Endothelial cell of umbilical vein (primary cell): ENCODE measurements around the gene RNMT. TPM values are rescaled to one million over a fixed set of nuclear protein-coding genes. Genes with fewer than 3 reads are reported as not detected.

ENCODE experiments used
- BruUV-seq: library from RNA; stranded (reverse); fragments of 400-500 nt; replicated peaks from 2 replicates; lab custom pipeline; 2021; lab: Mats Ljungman, UMichigan
- CTCF ChIA-PET: fragments of 300-600, 350-600 bp; sonication (Branson Sonifier 250); formaldehyde crosslinking; loops from one replicate; lab custom pipeline; 2021; ENCODE audit warnings: antibody characterized with exemption, inconsistent platforms; lab: Charles Lee
- POLR2A ChIA-PET: fragments of 300-600, 350-600 bp; sonication (Branson Sonifier 250); formaldehyde crosslinking; loops from one replicate; lab custom pipeline; 2021; ENCODE audit warnings: antibody characterized with exemption, inconsistent platforms; lab: Charles Lee
- DNase-seq: peaks from one replicate; pipeline ENCODE4 v3.0.0-alpha.2; 2011; ENCODE audit warnings: low read depth, low spot score
- FAIRE-seq: peaks from 2 replicates; lab custom pipeline; 2011; peaks lifted over from hg19 to GRCh38; lab: Jason Lieb, UNC
- H2AFZ ChIP-seq: 2 replicates; pipeline ENCODE4 v1.6.0; 2012; ENCODE audit warnings: low read depth, low read length, control low read depth, inconsistent platforms
- H3K27ac ChIP-seq: 2 replicates; pipeline ENCODE4 v1.5.1; 2011; ENCODE audit warnings: low read depth, mild to moderate bottlenecking, control low read depth, low read length, moderate library complexity; ENCODE audit not compliant: insufficient read depth
- H3K27me3 ChIP-seq, 2 experiments: 2 replicates each; pipeline versions ENCODE4 v1.6.0 to v1.6.1; 2011; ENCODE audit warnings: low read length in 2 of 2, mixed read lengths in 1 of 2; ENCODE audit not compliant: control insufficient read depth in 2 of 2, insufficient read depth in 2 of 2
- H3K36me3 ChIP-seq, 2 experiments: 2 replicates in 1 of 2; 3 replicates in 1 of 2; pipeline ENCODE4 v1.5.1; 2011; ENCODE audit warnings: low read length in 2 of 2, mild to moderate bottlenecking in 1 of 2, moderate library complexity in 1 of 2; ENCODE audit not compliant: control insufficient read depth in 2 of 2, insufficient read depth in 2 of 2; ENCODE audit errors: extremely low read depth in 1 of 2
- H3K4me1 ChIP-seq: 3 replicates; pipeline ENCODE4 v1.5.1; 2011; ENCODE audit warnings: mild to moderate bottlenecking, low read length; ENCODE audit not compliant: control insufficient read depth, insufficient read depth; ENCODE audit errors: extremely low read depth
- H3K4me2 ChIP-seq: 2 replicates; pipeline ENCODE4 v1.6.1; 2011; ENCODE audit warnings: low read length, control low read depth, mixed read lengths; ENCODE audit not compliant: insufficient read depth
- H3K4me3 ChIP-seq, 3 experiments: fragments of 200-600 bp in 1 of 3; sonication (generic), shearing (Covaris generic) in 1 of 3; replicated peaks in 1 of 3; 2 replicates each; pipeline ENCODE4 v1.5.1; 2011 to 2016; ENCODE audit warnings: control low read depth in 3 of 3, low read length in 3 of 3, mild to moderate bottlenecking in 2 of 3, inconsistent platforms in 1 of 3, low read depth in 1 of 3, moderate library complexity in 1 of 3; ENCODE audit not compliant: insufficient read depth in 1 of 3
- H3K79me2 ChIP-seq: 2 replicates; pipeline ENCODE4 v1.6.0; 2012; ENCODE audit warnings: low read length, inconsistent platforms; ENCODE audit not compliant: control insufficient read depth, insufficient read depth
- H3K9ac ChIP-seq: replicated peaks from 2 replicates; pipeline ENCODE3; 2011; ENCODE audit warnings: low read length, control low read depth; ENCODE audit not compliant: insufficient read depth; ENCODE audit errors: extremely low read depth
- H3K9me1 ChIP-seq: replicated peaks from 3 replicates; pipeline ENCODE4 v1.6.0; 2011; ENCODE audit warnings: mild to moderate bottlenecking, low read length; ENCODE audit not compliant: control insufficient read depth, insufficient read depth; ENCODE audit errors: extremely low read depth
- H3K9me3 ChIP-seq: replicated peaks from 2 replicates; pipeline ENCODE4 v1.5.1; 2012; ENCODE audit warnings: low read length, inconsistent platforms; ENCODE audit not compliant: control insufficient read depth, insufficient read depth
- H4K20me1 ChIP-seq: replicated peaks from 2 replicates; pipeline ENCODE3; 2011; ENCODE audit warnings: mild to moderate bottlenecking, low read length; ENCODE audit not compliant: control insufficient read depth, insufficient read depth; ENCODE audit errors: extremely low read depth
- CTCF ChIP-seq, 2 donors: IDR thresholded peaks; 1 replicate in 1 of 2; 2 replicates in 1 of 2; pipeline ENCODE4 v1.5.1; 2011; ENCODE audit warnings: low read length in 2 of 2, mild to moderate bottlenecking in 2 of 2, moderate library complexity in 2 of 2, control low read depth in 1 of 2, inconsistent platforms in 1 of 2, low read depth in 1 of 2; ENCODE audit not compliant: insufficient read depth in 1 of 2; ENCODE audit errors: extremely low read depth in 1 of 2
- EZH2 ChIP-seq: IDR thresholded peaks from 2 replicates; pipeline ENCODE4 v1.6.1; 2012; ENCODE audit warnings: borderline replicate concordance, low read depth, mild to moderate bottlenecking, moderate library complexity, low read length, inconsistent platforms; ENCODE audit not compliant: severe bottlenecking
- FOS ChIP-seq: IDR thresholded peaks from 2 replicates; pipeline ENCODE4 v1.6.1; 2011; ENCODE audit warnings: mild to moderate bottlenecking, low read length, moderate library complexity, borderline replicate concordance; ENCODE audit not compliant: insufficient read depth
- GATA2 ChIP-seq: IDR thresholded peaks from 2 replicates; pipeline ENCODE4 v1.7.0; 2011; ENCODE audit warnings: low read depth, mild to moderate bottlenecking, moderate library complexity, mixed read lengths, low read length; ENCODE audit not compliant: insufficient read length, insufficient read depth
- JUN ChIP-seq: IDR thresholded peaks from 2 replicates; pipeline ENCODE4 v1.6.1; 2011; ENCODE audit warnings: borderline replicate concordance, low read depth; ENCODE audit not compliant: insufficient read length, insufficient read depth
- MAX ChIP-seq: IDR thresholded peaks from 2 replicates; pipeline ENCODE4 v1.6.1; 2011; ENCODE audit not compliant: insufficient read depth, insufficient read length
- MYC ChIP-seq: IDR thresholded peaks from one replicate; pipeline ENCODE4 v1.6.1; 2011; ENCODE audit warnings: mild to moderate bottlenecking, low read depth, low read length
- POLR2A ChIP-seq: IDR thresholded peaks from 2 replicates; pipeline ENCODE4 v1.6.1; 2012; ENCODE audit warnings: low read depth, mild to moderate bottlenecking, control low read depth, low read length
- POLR2AphosphoS5 ChIP-seq: IDR thresholded peaks from 2 replicates; pipeline ENCODE4 v1.6.1; 2012; ENCODE audit warnings: low read depth, mild to moderate bottlenecking, control low read depth, low read length, moderate library complexity; ENCODE audit not compliant: insufficient read depth
- dilution Hi-C: fragments of 300-500 bp; cut with MboI; formaldehyde crosslinking; loops from one replicate; pipeline ENCODE4 v1.15.0; 2019; ENCODE audit warnings: low sequenced_read_pairs; ENCODE audit not compliant: extremely low pct_ligation_motif_present
- intact Hi-C: fragments of 100-400 bp; cut with micrococcal nuclease; formaldehyde crosslinking; loops from one replicate; pipeline ENCODE4 v1.10.0; 2022
- polyA plus RNA-seq, 4 experiments: library from polyadenylated mRNA; depleted of rRNA in 3 of 4; stranded (reverse) in 3 of 4; unstranded in 1 of 4; fragments of >200 nt; gene quantifications; 2 replicates each; pipeline versions ENCODE4 v1.2.1 to v1.2.3, GENCODE V29; 2011 to 2012; ENCODE audit warnings: missing spikeins in 1 of 4
- total RNA-seq: library from RNA; stranded (reverse); gene quantifications from 2 replicates; pipeline ENCODE4 v1.2.3, GENCODE V29; 2021

Gene RNMT
- total and polyA plus RNA-seq, 2 donors (not counting 3 experiments of a cell fraction or from before 2014, with no cell fraction given) = 9.8 to 29.5 TPM

- Histone ChIP-seq H3K4me1 (no peaks in the 10 kb centered on the region), H3K9me1 (no peaks in the 10 kb centered on the region), H3K27ac (no peak overlapping the region), H4K20me1 (no peaks in the 10 kb centered on the region), H2AFZ (no peak overlapping the region), H3K9me3 (no peaks in the 10 kb centered on the region), H3K4me3 (no peak overlapping the region), H3K27me3 (no peaks in the 10 kb centered on the region), H3K9ac (no peak overlapping the region), H3K4me2 (no peak overlapping the region), H3K79me2 (peaks cover 8% of the 10 kb centered on the region), H3K36me3 (no peaks in the 10 kb centered on the region)
- intact Hi-C loops = no loop called here
- CTCF ChIA-PET = interaction anchor here (0.6 kb wide), 1 partner anchor 23 kb away, joined by 4 read pairs; no protein-coding TSS in a partner anchor
- no peak for FAIRE-seq
- dilution Hi-C loops = no loop called here
- POLR2A ChIA-PET = no interaction called here
- TF ChIP-seq FOS = no peak
- peak; percentile 10 to 14 for TF ChIP-seq CTCF (IDR thresholded peaks at IDR 0.05; ENCODE audit: extremely low read depth in 1 of 2, insufficient read depth in 1 of 2, low read depth in 1 of 2, low read length in 2 of 2)
- DNase-seq = no peak
- BruUV-seq = no TSS peak
Measured at GRCh38 chr18:13680612-13681011, 45.9 kb upstream of the RNMT start.

GRCh38 chr18:13681701-13682100 is 44.8 kb upstream of the RNMT start:
- no TSS peak for BruUV-seq
- CTCF ChIA-PET = no interaction called here

More at GRCh38 chr18:13681701-13682100, 44.8 kb upstream of the RNMT start:
- no peaks in the 10 kb centered on the region for H4K20me1 ChIP-seq
- no peak overlapping the region for H3K4me2 ChIP-seq
- H2AFZ ChIP-seq = no peak overlapping the region
- H3K4me1 ChIP-seq = no peaks in the 10 kb centered on the region
- no peak for TF ChIP-seq MAX
- TF ChIP-seq FOS = no peak
- no peak for TF ChIP-seq JUN
- no peak for TF ChIP-seq POLR2AphosphoS5
- TF ChIP-seq EZH2 = no peak
- TF ChIP-seq GATA2 = no peak
- TF ChIP-seq POLR2A = no peak
- no peak for TF ChIP-seq MYC
- TF ChIP-seq CTCF (IDR thresholded peaks at IDR 0.05; ENCODE audit: extremely low read depth in 1 of 2, insufficient read depth in 1 of 2, low read depth in 1 of 2, low read length in 2 of 2) = no peak
- no peak for FAIRE-seq
- H3K27ac ChIP-seq = no peak overlapping the region
- no peaks in the 10 kb centered on the region for H3K36me3 ChIP-seq
- no peak overlapping the region for H3K4me3 ChIP-seq
- H3K9me1 ChIP-seq = no peaks in the 10 kb centered on the region
- H3K27me3 ChIP-seq = no peaks in the 10 kb centered on the region
- H3K9me3 ChIP-seq = no peaks in the 10 kb centered on the region
- H3K79me2 ChIP-seq = peaks cover 13% of the 10 kb centered on the region
- dilution Hi-C loops (no loop called here), intact Hi-C loops (no loop called here)
- POLR2A ChIA-PET = no interaction called here
- DNase-seq = no peak
- no peak overlapping the region for H3K9ac ChIP-seq
